Cerebellar nuclear complex (tissue), 1 donor: Measurements from ENCODE around the gene MYO5B.
"Not testable (repeated sequence)": the region's sequence is repeated elsewhere in the genome, so short reads cannot be mapped to it uniquely, and the experiment has no call there.

Experiments used
- DNase-seq, 2 experiments: peaks; one replicate each; lab custom pipeline; 2025; lab: John Stamatoyannopoulos, UW

MYO5B gene

DNA sequence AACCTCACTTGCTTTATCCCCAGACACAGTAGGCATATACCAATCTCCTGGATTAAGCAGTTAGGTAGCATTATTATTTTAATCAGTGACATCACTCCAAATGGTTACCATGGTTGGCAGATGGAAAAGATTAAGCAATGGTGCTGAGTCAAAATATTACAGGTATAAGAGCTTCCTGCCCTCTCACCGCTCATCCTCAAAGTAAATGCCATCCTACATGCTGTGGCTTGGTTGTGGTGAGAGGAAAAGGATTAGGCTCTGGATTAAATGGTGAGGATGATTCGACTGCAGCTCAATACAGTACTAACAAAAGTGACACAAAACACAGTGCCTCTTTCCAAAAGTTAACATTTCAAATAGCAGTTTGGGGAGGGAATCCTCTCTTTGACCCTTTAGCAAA, 272.7 kb downstream of the MYO5B start:
- no peak for DNase-seq

DNA sequence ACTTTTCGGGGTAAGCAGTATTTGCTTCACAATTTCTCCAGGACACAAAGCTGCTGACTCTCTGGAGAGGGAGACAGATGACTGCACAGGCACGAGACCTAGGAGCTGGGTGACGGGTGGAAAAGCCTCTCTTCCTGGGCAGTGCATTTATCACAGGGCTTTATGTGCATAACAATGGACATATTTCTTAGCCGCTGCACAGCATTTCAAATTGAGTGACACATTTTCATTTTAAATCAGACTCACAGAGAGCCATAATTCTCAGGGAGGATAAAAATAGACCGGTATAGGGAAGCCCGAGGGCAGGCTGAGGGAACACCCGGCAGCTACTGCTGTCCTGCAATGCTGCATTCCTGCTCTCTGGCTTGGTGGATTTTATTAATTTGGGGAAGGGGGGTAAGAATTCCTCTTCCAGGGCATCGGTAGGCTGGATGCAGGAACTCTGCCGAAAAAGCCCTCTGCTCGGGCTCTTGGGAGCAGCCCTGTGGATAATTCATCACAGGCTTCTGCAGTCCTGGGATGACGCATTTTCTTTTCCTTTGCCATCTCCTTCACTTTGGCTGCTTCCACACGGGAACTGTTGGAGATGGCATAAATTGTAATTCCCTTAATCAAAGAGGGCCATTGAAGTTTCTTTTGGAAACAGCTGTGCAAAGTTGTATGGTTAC, 273.5 kb downstream of the MYO5B start:
- no peak for DNase-seq

DNA sequence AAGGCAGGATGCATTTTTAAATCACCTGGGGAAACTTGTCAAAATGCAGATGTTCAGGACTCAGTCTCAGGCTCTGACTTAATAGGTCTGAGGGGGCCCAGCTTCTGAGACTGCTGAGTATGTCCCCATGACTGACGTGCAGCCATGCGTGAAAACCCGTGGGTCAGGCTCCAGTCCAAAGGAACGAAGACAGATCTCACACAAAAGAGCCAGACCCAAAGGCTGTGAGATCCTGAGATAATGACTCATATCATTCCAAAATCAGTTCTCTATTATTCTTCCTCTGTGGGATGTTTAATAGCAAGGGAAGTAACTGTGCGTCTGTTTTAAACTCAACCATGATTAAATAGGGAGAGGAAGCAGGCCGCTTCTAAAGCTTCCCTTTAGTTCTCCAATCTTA, 274.2 kb downstream of the MYO5B start:
- no peak for DNase-seq

DNA sequence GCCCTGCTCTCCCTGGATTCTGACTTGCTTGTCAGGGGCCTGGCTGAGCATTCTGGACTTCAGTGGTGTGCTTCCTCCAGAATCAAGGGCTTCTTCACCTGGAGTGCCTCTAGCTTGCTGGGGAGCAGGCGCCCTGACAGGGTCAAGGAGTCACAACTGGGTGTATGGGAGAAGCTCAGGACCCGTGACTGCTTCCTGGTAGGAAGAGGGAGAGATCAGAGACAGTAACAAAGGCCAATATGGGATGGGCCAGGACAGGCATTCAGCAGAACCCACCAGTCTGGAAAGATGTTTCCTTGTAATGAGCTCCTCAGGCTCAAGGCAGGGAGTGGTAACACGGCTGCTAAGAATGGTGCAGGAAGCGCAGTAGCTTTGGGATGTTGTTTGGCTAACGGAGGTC, 277.2 kb downstream of the MYO5B start:
- DNase-seq, result no peak

DNA sequence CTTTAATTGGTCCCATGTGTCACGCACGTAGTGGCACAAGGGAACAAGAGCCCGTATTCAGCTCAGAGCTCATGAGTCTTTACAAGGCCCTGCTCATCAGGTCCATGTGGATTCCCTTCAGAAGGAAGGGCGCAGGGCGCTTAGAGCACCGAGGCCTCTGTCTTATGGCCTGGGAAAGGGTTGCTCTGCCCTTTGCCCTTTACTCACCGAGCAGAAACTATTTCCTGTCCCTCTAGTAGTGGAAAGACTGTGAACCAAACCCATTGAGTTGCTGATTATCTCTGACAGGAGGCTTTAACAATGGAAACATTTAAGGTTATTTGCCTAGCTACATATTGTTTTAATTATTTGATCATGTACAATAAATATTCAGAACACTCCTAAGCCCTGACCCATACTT, 279.6 kb downstream of the MYO5B start:
- DNase-seq, result no peak

DNA sequence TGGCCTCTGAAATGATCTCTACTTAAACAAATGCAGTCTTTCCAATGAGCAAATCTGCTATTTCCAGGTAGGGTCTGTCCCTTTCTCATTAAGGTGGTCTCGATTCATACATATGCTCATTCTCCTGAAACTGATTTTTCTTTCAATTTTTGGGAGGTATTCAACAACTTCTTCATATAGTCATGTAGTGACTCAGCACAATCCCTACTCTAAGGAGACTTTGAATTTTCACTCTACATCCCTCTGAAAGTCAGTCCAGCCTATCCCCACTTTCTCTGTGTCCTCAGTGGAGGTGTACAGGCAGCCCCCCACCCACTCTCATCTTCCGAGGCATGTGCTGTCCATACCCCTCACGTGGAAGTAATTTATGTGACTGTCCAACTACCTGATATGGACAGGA, 281.7 kb downstream of the MYO5B start:
- DNase-seq, result no peak

DNA sequence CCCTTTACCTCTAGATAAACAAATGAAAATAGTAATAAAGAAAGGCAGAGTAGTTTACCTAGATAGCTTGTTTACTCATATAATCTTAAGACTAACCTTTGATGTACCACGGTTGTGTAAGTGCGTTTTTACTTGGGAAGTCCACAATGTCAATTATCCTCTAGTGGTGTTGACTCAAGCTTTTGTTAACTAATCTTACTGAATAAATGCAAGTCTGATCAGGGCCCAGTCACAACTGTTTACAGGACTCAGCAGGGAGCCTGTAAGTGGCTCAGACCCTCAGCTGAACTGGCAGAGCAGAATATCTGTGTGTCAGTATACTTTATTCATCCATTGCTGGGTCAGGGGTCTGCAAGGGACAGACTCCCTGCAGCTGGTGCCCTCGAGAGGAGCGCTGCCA, 283.5 kb downstream of the MYO5B start:
- DNase-seq, result no peak

DNA sequence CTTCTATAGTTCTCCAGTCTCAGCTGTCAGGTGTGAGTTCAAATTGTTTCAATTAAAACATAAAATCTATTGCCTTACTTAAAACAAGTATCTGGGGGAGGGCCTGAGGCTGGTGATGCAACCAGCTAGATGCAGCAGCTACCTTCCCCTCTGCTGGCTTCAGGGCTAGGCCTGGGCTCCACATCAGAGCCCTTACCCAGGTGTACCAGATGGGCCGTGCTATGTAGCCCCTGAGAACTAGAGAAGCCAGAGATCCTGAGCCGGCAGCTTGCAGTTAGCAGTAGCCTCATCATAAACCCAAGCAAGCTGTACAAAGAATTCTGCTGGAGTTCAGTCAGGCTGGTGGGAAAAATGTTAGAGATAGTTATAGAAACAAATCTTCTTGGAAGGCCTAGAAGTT, 284.0 kb downstream of the MYO5B start:
- no peak for DNase-seq

DNA sequence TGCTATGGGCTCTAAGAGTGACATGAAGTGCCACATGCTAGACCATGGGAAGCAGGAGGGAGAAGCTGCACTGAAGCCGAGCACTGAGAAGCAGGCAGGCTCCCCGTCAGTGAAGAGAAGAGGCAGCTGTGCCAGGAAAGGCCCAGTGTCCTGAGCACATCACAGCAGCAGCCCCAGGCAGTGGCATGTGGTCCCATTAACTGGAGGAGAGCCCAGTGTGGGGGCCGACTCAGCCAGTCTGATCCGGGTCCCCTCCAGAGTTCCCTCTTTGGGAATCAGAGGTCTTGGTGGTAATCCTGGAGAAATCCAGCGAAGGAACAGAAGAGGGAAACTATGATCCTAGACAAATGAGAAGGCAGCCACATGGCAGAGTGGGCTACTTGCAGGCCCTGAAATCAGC, 284.9 kb downstream of the MYO5B start:
- DNase-seq, result no peak

DNA sequence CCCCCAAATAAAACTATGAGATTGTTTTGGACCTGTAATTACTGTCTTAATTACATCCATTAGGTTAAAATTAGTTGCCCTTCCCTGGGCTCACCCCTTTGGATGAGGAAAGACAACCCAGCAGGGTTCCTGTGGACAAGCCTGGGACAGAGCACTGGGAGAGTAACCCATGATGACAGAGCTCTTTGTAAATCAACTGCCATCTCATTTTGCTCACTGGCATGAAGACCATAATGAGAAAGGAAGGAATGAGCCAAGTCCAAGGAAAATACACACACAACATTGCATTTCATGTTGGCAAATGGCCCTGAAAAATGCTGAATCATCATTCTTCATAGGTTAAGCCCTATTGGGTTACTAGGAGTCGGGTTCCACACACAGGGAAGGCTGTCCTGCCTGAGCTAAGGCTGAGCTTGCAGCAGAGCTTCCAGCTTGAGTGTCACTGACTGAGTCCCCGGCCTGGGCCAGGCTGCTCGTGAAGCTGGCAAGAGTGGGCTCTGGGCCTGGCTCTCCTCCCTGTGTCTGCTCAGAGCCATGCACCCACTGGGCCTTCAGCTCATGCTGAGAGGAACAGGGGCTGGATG, 287.5 kb downstream of the MYO5B start:
- no peak for DNase-seq

DNA sequence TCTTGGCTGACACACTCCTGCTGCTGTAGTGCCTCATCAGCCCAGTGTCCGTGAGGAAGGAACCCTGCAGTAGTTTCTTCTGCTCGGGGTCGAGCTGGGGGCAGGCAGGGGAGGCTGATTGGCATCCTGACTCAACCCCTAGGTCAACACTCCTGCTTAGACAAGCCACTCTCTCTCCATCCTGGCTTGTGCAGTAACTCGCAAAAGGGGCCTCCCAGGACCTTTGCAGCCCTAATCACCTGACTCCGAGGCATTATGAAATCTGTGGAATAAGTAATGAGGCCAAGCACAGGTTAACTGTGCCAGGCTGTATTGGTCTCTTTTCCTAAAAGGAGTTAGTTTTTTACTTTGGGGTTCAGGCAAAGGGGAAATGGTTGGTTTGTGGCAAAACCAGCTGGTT, 289.2 kb downstream of the MYO5B start:
- no peak for DNase-seq

DNA sequence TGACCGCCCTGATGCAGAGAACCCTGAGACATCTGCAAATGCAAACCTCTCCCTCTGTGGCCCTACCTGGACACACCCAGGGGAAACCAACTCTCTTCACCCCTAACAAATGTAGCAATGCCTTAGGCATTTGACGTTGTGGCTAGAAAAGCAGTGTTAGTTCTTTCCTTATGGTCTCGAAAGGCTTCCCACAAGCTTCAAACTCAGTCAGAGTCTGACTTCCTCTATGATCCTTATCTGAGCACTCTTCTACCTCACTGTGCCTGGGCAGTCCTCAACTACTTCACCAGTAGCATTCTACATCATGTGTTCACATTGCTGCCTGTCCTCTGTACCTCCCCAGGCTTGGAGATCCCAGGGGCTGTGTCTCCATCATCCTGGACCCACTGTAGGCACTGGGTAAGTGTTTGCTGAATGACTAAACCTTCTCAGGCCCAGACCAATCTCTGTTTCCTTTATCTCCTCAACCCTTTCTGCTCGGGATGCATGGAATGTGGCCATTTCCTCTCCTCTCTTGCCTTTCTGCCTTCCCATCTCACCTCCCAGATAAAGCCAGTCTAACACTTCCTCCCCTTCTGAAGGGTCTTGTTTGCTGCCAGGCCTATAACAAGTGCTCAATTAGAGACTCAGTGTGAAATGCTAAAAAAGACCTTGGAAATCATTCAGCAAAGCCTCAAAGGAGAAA, 289.9 kb downstream of the MYO5B start:
- no peak for DNase-seq

DNA sequence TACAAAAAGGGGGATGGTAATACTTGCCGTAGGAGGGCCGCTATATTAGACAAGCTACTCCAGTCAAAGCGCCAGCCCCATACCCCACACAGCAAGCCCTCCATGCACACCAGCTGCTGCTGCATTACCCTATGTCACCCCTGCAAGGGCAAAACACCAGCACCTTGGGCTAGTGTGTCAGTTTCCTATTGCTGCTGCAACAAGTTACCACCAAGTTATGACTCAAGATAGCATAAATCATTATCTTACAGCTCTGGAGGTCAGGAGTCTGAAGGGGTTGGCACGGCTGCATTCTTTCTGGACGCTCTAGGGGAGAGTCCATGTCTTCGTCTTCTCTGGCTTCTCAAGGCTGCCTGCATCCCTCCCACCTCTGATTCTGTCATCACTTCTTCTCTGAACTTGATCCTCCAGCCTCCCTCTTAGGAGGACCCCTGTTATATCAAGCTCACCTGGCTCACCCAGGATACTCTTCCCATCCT, 293.0 kb downstream of the MYO5B start:
- DNase-seq, result no peak

DNA sequence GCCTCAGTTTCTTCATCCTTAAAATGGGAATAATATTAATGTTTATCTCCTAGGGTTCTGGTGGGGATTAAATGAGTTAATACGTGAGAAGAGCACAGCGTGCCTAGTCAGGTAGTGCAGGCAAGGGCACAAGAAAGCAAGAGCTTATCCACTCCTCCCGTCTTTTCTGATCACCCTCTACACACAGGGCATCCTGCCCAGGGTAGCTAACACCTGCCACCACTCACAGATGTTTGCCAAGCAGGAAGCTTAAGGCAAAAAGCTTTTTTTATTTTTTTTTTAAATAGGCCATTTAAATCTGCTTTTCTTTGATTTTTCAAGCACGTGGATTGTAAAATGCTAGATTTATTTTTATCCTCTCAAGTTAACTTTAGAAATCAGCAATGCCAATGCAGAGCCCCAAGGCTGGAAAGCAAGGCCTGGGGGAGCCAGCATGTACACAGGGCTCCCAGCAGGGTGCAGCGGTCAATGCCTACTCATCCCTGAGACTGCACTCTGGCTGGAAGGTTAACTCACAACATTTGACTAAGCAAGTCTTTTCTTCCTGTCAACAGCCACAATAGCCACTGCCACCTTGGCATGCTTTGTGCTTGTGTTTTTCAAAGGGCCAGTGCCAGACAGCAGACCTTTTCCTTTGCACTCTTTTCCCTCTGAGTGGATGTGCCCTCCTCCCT, 295.2 kb downstream of the MYO5B start:
- DNase-seq, result no peak

DNA sequence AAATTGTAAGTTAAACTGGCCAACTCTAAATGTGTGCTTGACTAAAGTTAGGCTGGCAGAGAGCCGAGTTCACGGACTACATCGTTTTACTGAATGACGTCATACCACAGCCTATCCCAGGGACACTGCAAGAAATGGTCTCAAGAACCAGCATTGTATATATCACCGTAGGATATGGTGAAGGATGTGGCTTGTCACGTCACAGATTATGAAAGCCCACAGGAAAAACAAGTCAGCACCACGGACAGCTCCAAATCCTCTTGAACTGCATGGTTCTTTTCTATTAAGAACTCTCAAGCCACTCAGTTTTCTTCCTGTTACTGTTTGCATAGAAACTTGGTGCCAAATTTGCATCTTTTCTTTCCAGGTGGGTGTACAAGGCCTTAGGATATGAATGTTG, 296.5 kb downstream of the MYO5B start:
- no peak for DNase-seq

DNA sequence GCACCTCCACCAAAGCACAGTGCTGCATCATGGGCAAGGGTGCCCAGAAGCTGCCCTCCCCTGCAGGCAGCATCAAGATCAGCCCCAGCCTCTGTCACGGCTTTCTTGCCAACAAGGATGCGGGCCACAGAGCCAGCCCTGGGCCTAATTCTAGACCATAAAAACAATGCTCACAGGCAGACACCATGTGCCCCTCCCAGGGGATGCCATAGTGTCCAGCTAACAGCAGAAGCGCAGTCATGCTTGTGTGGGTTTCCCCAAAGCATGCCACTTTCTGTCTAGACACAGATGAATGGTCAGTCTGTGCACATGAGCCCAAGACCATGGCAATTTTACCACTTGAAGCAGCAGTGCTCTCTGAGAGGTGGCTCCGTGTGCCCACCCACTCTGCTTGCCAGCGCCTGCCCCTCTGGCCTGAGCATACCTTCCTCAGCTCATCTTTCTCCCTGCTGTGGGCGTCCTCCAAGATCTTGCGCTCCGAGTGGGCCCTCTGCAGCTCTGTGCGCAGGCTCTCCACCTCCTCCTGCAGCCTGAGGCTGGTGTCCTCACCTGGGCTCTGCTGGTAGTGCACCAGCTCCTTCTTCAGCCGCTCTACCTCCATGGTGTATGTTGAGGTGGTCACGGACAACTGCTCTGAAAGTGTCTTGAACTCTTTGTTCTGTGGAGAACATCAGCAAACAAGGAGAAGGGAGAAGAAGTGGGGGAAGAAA, 300.3 kb downstream of the MYO5B start:
- no peak for DNase-seq

DNA sequence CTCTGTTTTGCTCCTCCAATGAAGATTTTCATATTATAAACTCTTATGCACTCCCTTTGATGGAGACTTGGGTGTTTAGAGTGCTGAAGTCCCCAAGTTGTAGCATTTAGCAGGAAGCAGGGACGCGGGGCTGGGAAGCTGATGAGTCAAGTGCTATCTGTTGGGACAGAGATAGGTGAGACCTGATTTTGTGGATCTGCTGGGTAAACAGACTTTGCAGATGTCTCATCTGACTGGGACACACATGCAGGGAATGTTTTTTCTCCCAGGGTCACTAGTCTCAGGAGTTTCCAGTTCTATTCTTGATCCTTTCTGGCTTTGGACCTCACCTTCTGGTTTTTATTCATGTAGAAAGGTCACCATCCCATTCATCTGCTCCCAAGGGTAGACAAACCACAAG, 301.9 kb downstream of the MYO5B start:
- no peak for DNase-seq

DNA sequence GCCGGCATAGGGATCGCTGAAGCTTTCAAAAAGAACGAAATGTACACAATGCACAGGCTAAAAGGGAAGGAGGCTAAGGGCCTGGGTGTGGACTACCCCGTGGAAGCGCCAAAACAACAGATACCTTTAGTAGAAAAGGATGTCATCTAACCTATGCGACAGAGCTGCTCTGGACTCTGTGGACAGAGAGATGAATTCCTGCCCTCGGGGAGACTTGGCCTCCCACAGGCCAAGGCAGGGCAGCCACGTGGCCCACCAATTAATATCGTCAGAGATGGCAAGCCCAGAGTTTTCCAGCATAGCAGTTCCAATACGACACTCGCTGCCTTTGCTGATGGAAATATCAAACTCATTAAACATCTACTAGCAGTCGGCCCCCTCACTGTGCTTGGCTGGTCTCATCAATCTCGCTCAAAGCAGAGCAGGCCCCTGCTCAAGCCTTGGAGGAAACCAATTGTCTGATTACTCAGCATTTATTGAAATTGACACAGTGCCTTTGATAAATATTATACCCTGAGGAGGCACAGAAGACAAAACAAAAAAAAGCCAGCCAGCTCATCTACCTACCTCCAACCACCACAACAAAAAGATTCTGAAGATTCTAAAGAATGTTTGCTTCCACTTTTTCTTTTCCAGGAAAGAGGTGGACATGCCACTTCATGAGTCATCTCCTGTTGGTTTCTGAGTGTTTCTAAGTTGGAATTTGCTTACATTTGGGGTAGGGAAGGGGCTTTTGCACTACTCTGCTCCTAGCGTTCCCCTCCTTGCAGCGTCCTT, 302.6 kb downstream of the MYO5B start:
- no peak for DNase-seq

DNA sequence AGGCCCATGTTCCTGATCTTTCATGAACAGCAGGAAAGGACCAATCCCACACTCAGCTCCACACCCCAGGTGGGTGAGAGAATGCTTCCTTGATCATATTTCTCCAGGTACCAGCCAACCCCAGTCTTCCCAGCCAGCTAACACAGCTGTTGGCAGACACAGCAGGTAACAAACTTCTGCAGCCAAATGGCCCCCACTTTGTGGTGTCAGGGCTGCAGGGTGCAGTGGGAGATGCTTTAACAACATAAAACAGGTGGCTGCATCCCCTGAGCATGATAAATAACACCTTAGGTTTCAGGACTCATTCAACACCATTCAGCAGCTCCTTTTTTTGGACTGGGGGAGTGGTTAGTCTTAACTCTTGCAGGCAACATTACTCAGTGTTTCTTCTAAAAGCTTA, 304.9 kb downstream of the MYO5B start:
- DNase-seq, result no peak

DNA sequence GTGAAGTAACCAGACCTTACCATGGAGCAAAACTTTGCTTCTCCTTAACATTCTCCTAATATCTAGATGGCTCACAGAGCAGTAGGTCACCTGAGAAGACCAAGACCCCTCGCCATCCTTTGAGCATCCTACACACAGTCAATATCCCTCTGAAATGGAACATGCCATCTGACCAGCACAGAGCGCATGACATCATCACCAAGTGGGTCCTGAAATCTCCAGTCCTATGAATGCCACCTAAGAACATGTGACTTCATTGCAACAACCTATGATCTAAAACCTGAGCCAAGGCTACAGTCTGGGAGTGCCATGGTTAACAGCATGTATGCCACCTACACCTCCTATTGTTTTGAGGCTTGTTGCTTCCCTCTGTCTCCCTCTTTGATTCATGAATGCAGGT, 305.4 kb downstream of the MYO5B start:
- DNase-seq, result not testable (repeated sequence)
